ENCODE results near the gene TNIK. TPM values are rescaled to one million over a fixed set of nuclear protein-coding genes. Genes with fewer than 3 reads are reported as not detected.
A peak's percentile ranks its signal among the peaks of the same experiment; 100 is the strongest.

Gene TNIK
- total and polyA plus RNA-seq, 4 donors, result 3.7 to 9.8 (median 5.2) TPM

- no peaks in the 10 kb centered on the region for H3K9me3 ChIP-seq (ENCODE audit: control insufficient read depth in 4 of 4, low read length in 3 of 4)
- H3K9ac ChIP-seq (ENCODE audit: low read depth in 1 of 2, low read length in 2 of 2), result peak overlapping the region in 1 of 2 donors; percentile 19
- no peak overlapping the region for H3K27ac ChIP-seq (ENCODE audit: low read depth in 1 of 2, low read length in 2 of 2)
- H3K27me3 ChIP-seq (ENCODE audit: control insufficient read depth in 4 of 4, insufficient read depth in 4 of 4, low read length in 3 of 4), result no peaks in the 10 kb centered on the region
- 69% methylated on average over 3 of the region's 3 CpGs for WGBS
- no peak overlapping the region for H3K4me3 ChIP-seq (ENCODE audit: low read depth in 1 of 3, low read length in 3 of 3)
- no peak for DNase-seq (ENCODE audit: low spot score)
- TF ChIP-seq NR2F2 (IDR thresholded peaks at IDR 0.05), result no peak
- no peak for TF ChIP-seq TAF1 (conservative IDR thresholded peaks at IDR 0.05)
- TF ChIP-seq SP1 (IDR thresholded peaks at IDR 0.05), result no peak
- H3K36me3 ChIP-seq (ENCODE audit: control insufficient read depth in 4 of 4, insufficient read depth in 3 of 4, low read depth in 1 of 4, low read length in 3 of 4), result no peaks in the 10 kb centered on the region
- no peaks in the 10 kb centered on the region for H3K4me1 ChIP-seq (ENCODE audit: control insufficient read depth in 4 of 4, insufficient read depth in 4 of 4, low read length in 3 of 4)
Measured at GRCh38 chr3:171321559-171322360, 138.4 kb downstream of the TNIK start.

DNA sequence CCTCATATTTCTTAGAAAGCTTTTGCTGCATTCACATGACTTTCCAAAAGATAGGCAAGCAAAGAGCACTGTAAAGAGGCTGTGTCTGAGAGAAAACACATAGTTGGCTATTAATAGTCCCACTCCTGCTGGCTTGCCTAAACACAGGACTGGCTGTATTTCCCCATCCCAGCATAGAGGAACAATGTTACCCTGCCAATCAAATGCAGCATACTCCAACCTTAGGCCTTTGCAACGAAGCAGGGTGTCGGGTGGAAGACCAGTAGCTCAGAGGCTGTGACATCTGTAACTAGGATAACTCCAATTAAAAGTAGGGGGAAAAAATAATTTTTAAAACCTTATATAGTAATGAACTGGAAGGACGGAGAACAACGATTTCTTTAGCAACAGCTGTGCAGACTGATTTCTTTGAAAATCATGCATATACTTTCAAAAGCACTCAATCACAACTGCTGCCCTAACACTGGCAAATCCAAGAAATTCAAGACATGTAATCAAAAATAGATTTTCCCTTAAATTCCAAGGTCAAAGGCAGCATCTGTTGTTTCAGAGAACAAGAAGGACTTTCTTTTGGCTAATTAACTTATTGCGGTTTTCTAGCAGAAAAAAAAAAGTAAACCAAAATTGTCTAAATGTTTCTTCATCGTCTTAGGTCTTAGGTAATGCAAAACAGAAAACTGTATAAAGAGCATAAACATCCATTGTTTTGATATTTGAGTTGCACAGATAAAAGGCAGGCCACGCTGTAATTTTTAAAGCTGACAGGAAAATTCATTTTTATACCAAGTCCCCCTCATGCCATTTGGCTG, 139.3 kb downstream of the TNIK start:
- WGBS, result 86% methylated on average over 7 of the region's 7 CpGs
- H3K27ac ChIP-seq (ENCODE audit: low read depth in 1 of 2, low read length in 2 of 2), result no peak overlapping the region
- TF ChIP-seq JUND (IDR thresholded peaks at IDR 0.05), result no peak
- peak in 1 of 2 donors; percentile 12 for TF ChIP-seq RAD21 (IDR thresholded peaks at IDR 0.05)
- H3K4me1 ChIP-seq (ENCODE audit: control insufficient read depth in 4 of 4, insufficient read depth in 4 of 4, low read length in 3 of 4), result no peaks in the 10 kb centered on the region
- DNase-seq (ENCODE audit: low spot score), result no peak
- H3K27me3 ChIP-seq (ENCODE audit: control insufficient read depth in 4 of 4, insufficient read depth in 4 of 4, low read length in 3 of 4), result no peaks in the 10 kb centered on the region
- H3K4me3 ChIP-seq (ENCODE audit: low read depth in 1 of 3, low read length in 3 of 3), result no peak overlapping the region
- H3K9me3 ChIP-seq (ENCODE audit: control insufficient read depth in 4 of 4, low read length in 3 of 4), result no peaks in the 10 kb centered on the region
- H3K36me3 ChIP-seq (ENCODE audit: control insufficient read depth in 4 of 4, insufficient read depth in 3 of 4, low read depth in 1 of 4, low read length in 3 of 4), result no peaks in the 10 kb centered on the region
- H3K9ac ChIP-seq (ENCODE audit: low read depth in 1 of 2, low read length in 2 of 2), result no peak overlapping the region

- no peaks in the 10 kb centered on the region for H3K36me3 ChIP-seq (ENCODE audit: control insufficient read depth in 4 of 4, insufficient read depth in 3 of 4, low read depth in 1 of 4, low read length in 3 of 4)
Measured at GRCh38 chr3:171317171-171317570, 143.0 kb downstream of the TNIK start.

More at GRCh38 chr3:171317171-171317570, 143.0 kb downstream of the TNIK start:
- Histone ChIP-seq H3K9me3 (ENCODE audit: control insufficient read depth in 4 of 4, low read length in 3 of 4) (no peaks in the 10 kb centered on the region), H3K4me3 (ENCODE audit: low read depth in 1 of 3, low read length in 3 of 3) (no peak overlapping the region), H3K4me1 (ENCODE audit: control insufficient read depth in 4 of 4, insufficient read depth in 4 of 4, low read length in 3 of 4) (no peaks in the 10 kb centered on the region), H3K27ac (ENCODE audit: low read depth in 1 of 2, low read length in 2 of 2) (no peak overlapping the region), H3K9ac (ENCODE audit: low read depth in 1 of 2, low read length in 2 of 2) (no peak overlapping the region), H3K27me3 (ENCODE audit: control insufficient read depth in 4 of 4, insufficient read depth in 4 of 4, low read length in 3 of 4) (no peaks in the 10 kb centered on the region)
- TF ChIP-seq, protein P1, sequence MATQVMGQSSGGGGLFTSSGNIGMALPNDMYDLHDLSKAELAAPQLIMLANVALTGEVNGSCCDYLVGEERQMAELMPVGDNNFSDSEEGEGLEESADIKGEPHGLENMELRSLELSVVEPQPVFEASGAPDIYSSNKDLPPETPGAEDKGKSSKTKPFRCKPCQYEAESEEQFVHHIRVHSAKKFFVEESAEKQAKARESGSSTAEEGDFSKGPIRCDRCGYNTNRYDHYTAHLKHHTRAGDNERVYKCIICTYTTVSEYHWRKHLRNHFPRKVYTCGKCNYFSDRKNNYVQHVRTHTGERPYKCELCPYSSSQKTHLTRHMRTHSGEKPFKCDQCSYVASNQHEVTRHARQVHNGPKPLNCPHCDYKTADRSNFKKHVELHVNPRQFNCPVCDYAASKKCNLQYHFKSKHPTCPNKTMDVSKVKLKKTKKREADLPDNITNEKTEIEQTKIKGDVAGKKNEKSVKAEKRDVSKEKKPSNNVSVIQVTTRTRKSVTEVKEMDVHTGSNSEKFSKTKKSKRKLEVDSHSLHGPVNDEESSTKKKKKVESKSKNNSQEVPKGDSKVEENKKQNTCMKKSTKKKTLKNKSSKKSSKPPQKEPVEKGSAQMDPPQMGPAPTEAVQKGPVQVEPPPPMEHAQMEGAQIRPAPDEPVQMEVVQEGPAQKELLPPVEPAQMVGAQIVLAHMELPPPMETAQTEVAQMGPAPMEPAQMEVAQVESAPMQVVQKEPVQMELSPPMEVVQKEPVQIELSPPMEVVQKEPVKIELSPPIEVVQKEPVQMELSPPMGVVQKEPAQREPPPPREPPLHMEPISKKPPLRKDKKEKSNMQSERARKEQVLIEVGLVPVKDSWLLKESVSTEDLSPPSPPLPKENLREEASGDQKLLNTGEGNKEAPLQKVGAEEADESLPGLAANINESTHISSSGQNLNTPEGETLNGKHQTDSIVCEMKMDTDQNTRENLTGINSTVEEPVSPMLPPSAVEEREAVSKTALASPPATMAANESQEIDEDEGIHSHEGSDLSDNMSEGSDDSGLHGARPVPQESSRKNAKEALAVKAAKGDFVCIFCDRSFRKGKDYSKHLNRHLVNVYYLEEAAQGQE (IDR thresholded peaks at IDR 0.05), result no peak
- TF ChIP-seq, protein P2, sequence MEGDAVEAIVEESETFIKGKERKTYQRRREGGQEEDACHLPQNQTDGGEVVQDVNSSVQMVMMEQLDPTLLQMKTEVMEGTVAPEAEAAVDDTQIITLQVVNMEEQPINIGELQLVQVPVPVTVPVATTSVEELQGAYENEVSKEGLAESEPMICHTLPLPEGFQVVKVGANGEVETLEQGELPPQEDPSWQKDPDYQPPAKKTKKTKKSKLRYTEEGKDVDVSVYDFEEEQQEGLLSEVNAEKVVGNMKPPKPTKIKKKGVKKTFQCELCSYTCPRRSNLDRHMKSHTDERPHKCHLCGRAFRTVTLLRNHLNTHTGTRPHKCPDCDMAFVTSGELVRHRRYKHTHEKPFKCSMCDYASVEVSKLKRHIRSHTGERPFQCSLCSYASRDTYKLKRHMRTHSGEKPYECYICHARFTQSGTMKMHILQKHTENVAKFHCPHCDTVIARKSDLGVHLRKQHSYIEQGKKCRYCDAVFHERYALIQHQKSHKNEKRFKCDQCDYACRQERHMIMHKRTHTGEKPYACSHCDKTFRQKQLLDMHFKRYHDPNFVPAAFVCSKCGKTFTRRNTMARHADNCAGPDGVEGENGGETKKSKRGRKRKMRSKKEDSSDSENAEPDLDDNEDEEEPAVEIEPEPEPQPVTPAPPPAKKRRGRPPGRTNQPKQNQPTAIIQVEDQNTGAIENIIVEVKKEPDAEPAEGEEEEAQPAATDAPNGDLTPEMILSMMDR (IDR thresholded peaks at IDR 0.05; ENCODE audit: low read depth, low read length, missing input control), result no peak
- TF ChIP-seq EGR1 (IDR thresholded peaks at IDR 0.05; ENCODE audit: low read depth in 2 of 2) (no peak), ATF3 (IDR thresholded peaks at IDR 0.05) (no peak), YY1 (IDR thresholded peaks at IDR 0.05) (no peak), FOXA1 (IDR thresholded peaks at IDR 0.05) (no peak), SP1 (IDR thresholded peaks at IDR 0.05) (no peak), GABPA (IDR thresholded peaks at IDR 0.05 in 1 of 2, conservative IDR thresholded peaks at IDR 0.05 in 1 of 2) (no peak), HNF4G (IDR thresholded peaks at IDR 0.05) (no peak), RAD21 (IDR thresholded peaks at IDR 0.05) (no peak), MAX (IDR thresholded peaks at IDR 0.05) (no peak), RXRA (IDR thresholded peaks at IDR 0.05) (no peak), ZBTB33 (IDR thresholded peaks at IDR 0.05) (no peak), HNF4A (conservative IDR thresholded peaks at IDR 0.05) (no peak), TAF1 (conservative IDR thresholded peaks at IDR 0.05) (no peak), FOXA2 (IDR thresholded peaks at IDR 0.05) (no peak), NR2F2 (IDR thresholded peaks at IDR 0.05) (no peak), JUND (IDR thresholded peaks at IDR 0.05) (no peak)
- 92% methylated on average over 2 of the region's 2 CpGs for WGBS
- DNase-seq (ENCODE audit: low spot score), result no peak
